GM18508 (cell line): ENCODE data around the gene ZNF318.

Experiments
- ATAC-seq: cut with Tn5 transposase; IDR thresholded peaks from one replicate; pipeline ENCODE4 v1.9.1; 2021; ENCODE audit warnings: moderate number of reproducible peaks; ENCODE audit not compliant: insufficient read depth, unreplicated experiment

The ZNF318 gene

DNA sequence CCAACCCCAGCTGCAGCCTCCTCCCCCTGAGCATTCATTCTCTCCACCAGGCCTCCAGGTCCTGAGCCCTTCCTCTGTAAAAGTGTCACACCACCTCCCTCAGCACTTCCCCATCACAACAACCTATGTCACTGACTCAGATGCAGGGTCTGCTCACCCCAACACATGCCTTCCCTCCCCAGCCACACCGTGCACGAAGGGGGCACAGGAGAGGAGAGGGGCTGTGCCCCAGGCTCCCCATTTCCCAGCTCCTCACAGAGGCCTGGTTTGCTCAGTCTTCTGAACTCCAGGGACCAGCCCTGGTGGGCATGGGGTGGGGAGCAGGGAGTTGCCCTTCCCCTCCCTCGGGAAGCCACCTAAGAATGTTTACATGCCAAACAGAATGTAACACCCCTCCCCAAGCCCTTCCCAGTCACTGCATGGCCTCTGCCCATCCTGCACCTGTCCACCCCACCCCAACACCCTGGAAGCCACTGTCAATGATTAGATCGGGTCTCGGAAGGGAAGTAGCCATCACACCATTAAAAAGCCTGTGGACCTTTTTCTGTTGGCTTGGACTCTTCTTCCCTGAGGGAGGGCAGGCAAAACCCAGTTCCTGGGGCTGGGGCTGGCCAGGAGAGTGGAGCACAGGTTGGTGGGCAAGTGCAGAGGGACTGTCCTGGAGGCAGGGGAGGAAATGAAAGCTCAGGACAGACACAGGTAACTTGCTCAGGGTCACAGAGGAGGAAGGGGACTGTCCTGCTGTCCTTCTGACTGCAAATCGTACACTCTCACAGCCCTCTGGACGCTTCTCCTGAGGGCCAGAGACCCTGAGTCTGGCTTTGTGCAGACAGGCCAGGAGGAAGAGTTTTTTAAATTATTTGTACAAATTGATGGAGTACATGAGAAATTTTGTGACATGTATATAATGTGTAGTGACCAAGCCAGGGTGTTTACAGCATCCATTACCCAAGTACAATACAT lies 81.4 kb downstream of the ZNF318 start:
- no peak for ATAC-seq

DNA sequence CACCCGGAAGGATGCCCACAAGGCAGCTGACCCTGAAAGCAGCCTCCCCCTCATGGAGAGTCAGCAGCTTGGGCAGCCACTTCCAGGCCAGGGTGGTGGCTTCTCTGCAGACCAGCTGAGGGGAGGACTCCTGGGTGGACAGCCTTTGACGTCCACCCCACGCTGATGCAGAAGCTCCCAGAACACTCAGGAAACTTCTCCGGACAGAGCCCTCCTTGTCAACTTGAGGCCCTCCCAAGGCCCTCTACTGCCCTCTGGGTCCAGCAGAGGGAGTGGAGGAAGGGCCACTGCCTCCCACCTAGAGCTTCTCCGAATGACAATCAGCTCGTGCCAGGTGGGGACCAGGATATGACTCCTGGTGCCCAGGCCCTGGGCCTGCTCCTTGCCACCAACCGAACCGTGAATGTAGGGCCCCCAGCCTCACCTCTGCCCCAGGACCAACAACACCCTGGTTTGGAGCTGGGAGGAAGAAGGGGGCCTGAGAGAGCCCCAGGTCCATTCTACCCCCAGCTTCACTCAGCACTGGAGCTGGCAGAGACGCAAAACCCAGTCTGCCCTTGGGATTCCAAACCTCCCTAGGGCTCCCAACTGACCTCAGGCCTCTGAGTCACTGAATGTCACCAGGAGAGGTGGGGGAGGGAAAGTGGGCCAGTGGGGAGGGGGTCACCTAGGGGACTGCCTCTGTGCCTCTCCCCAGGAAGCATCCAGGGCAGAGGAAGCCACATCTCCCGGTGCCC lies 82.3 kb downstream of the ZNF318 start:
- ATAC-seq, result no peak

DNA sequence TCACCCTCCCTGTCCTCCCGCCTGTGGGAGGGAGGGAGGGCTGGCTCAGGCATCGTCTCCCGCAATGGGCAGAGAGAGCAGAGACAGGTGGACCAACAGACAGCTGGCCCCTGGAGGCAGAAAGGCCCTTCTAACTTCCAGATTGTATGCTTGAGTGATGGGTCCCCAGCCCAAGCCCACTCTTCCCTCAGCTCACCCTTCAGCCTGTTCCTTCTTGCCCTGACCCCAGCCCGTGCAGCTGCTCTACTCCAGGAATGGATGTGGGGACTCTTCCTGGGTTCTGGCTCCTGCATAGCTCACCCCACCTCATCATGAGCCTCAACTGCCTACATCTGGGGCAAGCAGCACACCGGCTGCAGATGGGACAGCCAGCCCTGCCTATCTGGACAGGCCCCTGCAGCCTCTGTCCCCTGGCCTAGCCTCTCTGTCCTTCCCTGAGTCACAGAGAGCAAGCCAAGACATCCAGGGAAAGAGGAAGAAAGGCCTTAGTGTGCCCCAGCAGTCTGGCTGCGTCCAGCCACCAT lies 82.9 kb downstream of the ZNF318 start:
- ATAC-seq, result no peak
